DMS79 (cell line): Measurements from ENCODE around the gene TBC1D2B.
"Not testable (repeated sequence)": the region's sequence is repeated elsewhere in the genome, so short reads cannot be mapped to it uniquely, and the experiment has no call there.

Experiments
- DNase-seq: peaks from one replicate; lab custom pipeline; 2025; lab: John Stamatoyannopoulos, UW

The TBC1D2B gene

GRCh38 chr15:77987765-77988136 lies 89.8 kb downstream of the TBC1D2B start:
- DNase-seq: not testable (repeated sequence)

GRCh38 chr15:77986891-77987764 lies 90.4 kb downstream of the TBC1D2B start:
- DNase-seq: no peak

- DNase-seq: no peak
These were observed 91.5 kb downstream of the TBC1D2B start for GRCh38 chr15:77985931-77986480.

GRCh38 chr15:77985031-77985930 lies 92.2 kb downstream of the TBC1D2B start:
- DNase-seq: no peak

- no peak for DNase-seq
These were observed 93.1 kb downstream of the TBC1D2B start for GRCh38 chr15:77984446-77984861.

GRCh38 chr15:77983708-77984445 lies 93.6 kb downstream of the TBC1D2B start:
- DNase-seq: no peak

- DNase-seq: no peak
These were observed 94.3 kb downstream of the TBC1D2B start for GRCh38 chr15:77983091-77983707.

- DNase-seq: no peak
These were observed 95.4 kb downstream of the TBC1D2B start for GRCh38 chr15:77982127-77982490.

GRCh38 chr15:77981281-77982126 lies 96.0 kb downstream of the TBC1D2B start:
- no peak for DNase-seq

GRCh38 chr15:77980674-77981073 lies 96.8 kb downstream of the TBC1D2B start:
- DNase-seq: not testable (repeated sequence)

- DNase-seq: no peak
These were observed 97.4 kb downstream of the TBC1D2B start for GRCh38 chr15:77980098-77980497.

- not testable (repeated sequence) for DNase-seq
These were observed 98.4 kb downstream of the TBC1D2B start for GRCh38 chr15:77979157-77979556.

GRCh38 chr15:77978759-77979145 lies 98.8 kb downstream of the TBC1D2B start:
- DNase-seq: not testable (repeated sequence)

GRCh38 chr15:77977903-77978758 lies 99.4 kb downstream of the TBC1D2B start:
- not testable (repeated sequence) for DNase-seq

- DNase-seq: not testable (repeated sequence)
These were observed 100.6 kb downstream of the TBC1D2B start for GRCh38 chr15:77976760-77977525.

- not testable (repeated sequence) for DNase-seq
These were observed 101.4 kb downstream of the TBC1D2B start for GRCh38 chr15:77976095-77976450.

- no peak for DNase-seq
These were observed 102.0 kb downstream of the TBC1D2B start for GRCh38 chr15:77975332-77976094.
